HEK293T (cell line): ENCODE data around the gene LRRC51.

Experiments used
- ARNT ChIP-seq: fragments of 450-650 bp; IDR thresholded peaks from 2 replicates; pipeline ENCODE4 v1.6.1; 2017; ENCODE audit warnings: mild to moderate bottlenecking
- BHLHE40 ChIP-seq: fragments of 450-650 bp; IDR thresholded peaks from 2 replicates; pipeline ENCODE4 v1.6.1; 2016; ENCODE audit warnings: mild to moderate bottlenecking, moderate library complexity, borderline replicate concordance
- FOXK2 ChIP-seq: fragments of 450-650 bp; IDR thresholded peaks from 2 replicates; pipeline ENCODE4 v1.6.1; 2016; ENCODE audit warnings: mild to moderate bottlenecking
- FOXM1 ChIP-seq: fragments of 450-650 bp; IDR thresholded peaks from 2 replicates; pipeline ENCODE4 v1.6.1; 2017; ENCODE audit warnings: mild to moderate bottlenecking, borderline replicate concordance
- LEF1 ChIP-seq: fragments of 450-650 bp; IDR thresholded peaks from 2 replicates; pipeline ENCODE4 v1.6.1; 2017; ENCODE audit warnings: mild to moderate bottlenecking, borderline replicate concordance
- PKNOX1 ChIP-seq: fragments of 450-650 bp; IDR thresholded peaks from 2 replicates; pipeline ENCODE4 v1.6.1; 2016
- SUZ12 ChIP-seq: fragments of 450-650 bp; IDR thresholded peaks from 2 replicates; pipeline ENCODE4 v1.6.1; 2016; ENCODE audit warnings: mild to moderate bottlenecking

GRCh38 chr11:72048766-72049460 is 31.7 kb upstream of the LRRC51 start:
- TF ChIP-seq SUZ12 (no peak), BHLHE40 (no peak), ARNT (no peak), LEF1 (no peak), FOXM1 (no peak), PKNOX1 (no peak), FOXK2 (no peak)
